NT2/D1 (cell line): ENCODE results near the gene RNF186.

Experiments used
- SUZ12 ChIP-seq: IDR thresholded peaks from 2 replicates; pipeline ENCODE4 v1.6.1; 2011; ENCODE audit not compliant: insufficient read length, insufficient read depth; ENCODE audit errors: extremely low read depth
- YY1 ChIP-seq: IDR thresholded peaks from 2 replicates; pipeline ENCODE4 v1.6.1; 2011; ENCODE audit not compliant: insufficient read length, insufficient read depth
- ZNF274 ChIP-seq: IDR thresholded peaks from 2 replicates; pipeline ENCODE4 v1.6.1; 2011; ENCODE audit warnings: mild to moderate bottlenecking, low read depth, low read length

GRCh38 chr1:19824541-19824940 is 9.5 kb upstream of the RNF186 start:
- no peak for TF ChIP-seq YY1
- no peak for TF ChIP-seq ZNF274
- TF ChIP-seq SUZ12 = no peak
